HEK293T (cell line): ENCODE measurements around the gene AMER1.
"Not testable (repeated sequence)": the region's sequence is repeated elsewhere in the genome, so short reads cannot be mapped to it uniquely, and the experiment has no call there.

Experiments
- CTCF ChIA-PET: fragments of 350-600 bp; formaldehyde crosslinking; extraction: SDS; loops from one replicate; lab custom pipeline; 2021; ENCODE audit warnings: antibody characterized with exemption, inconsistent platforms; lab: Yijun Ruan, JAX
- POLR2A ChIA-PET: fragments of 350-600 bp; formaldehyde crosslinking; extraction: SDS; loops from one replicate; lab custom pipeline; 2020; ENCODE audit warnings: antibody characterized with exemption, inconsistent platforms; lab: Yijun Ruan, JAX
- DNase-seq: peaks from one replicate; pipeline ENCODE4 v3.0.0; 2012; ENCODE audit warnings: mixed read lengths; ENCODE audit errors: extremely low spot score
- ARNT ChIP-seq: fragments of 450-650 bp; IDR thresholded peaks from 2 replicates; pipeline ENCODE4 v1.6.1; 2017; ENCODE audit warnings: mild to moderate bottlenecking
- BHLHE40 ChIP-seq: fragments of 450-650 bp; IDR thresholded peaks from 2 replicates; pipeline ENCODE4 v1.6.1; 2016; ENCODE audit warnings: mild to moderate bottlenecking, moderate library complexity, borderline replicate concordance
- CTBP1 ChIP-seq: fragments of 450-650 bp; IDR thresholded peaks from 2 replicates; pipeline ENCODE4 v1.6.1; 2016; ENCODE audit warnings: borderline replicate concordance
- ELF4 ChIP-seq: fragments of 450-650 bp; IDR thresholded peaks from 2 replicates; pipeline ENCODE4 v1.6.1; 2017; ENCODE audit warnings: antibody characterized with exemption
- FOXA1 ChIP-seq: fragments of 450-650 bp; IDR thresholded peaks from 2 replicates; pipeline ENCODE4 v1.6.1; 2016; ENCODE audit warnings: mild to moderate bottlenecking
- FOXK2 ChIP-seq: fragments of 450-650 bp; IDR thresholded peaks from 2 replicates; pipeline ENCODE4 v1.6.1; 2016; ENCODE audit warnings: mild to moderate bottlenecking
- FOXM1 ChIP-seq: fragments of 450-650 bp; IDR thresholded peaks from 2 replicates; pipeline ENCODE4 v1.6.1; 2017; ENCODE audit warnings: mild to moderate bottlenecking, borderline replicate concordance
- HDGF ChIP-seq: fragments of 450-650 bp; IDR thresholded peaks from 2 replicates; pipeline ENCODE4 v1.6.1; 2017; ENCODE audit warnings: antibody characterized with exemption, borderline replicate concordance
- L3MBTL2 ChIP-seq: fragments of 450-650 bp; conservative IDR thresholded peaks from 2 replicates; pipeline ENCODE4 v1.6.1; 2016; ENCODE audit warnings: mild to moderate bottlenecking
- LEF1 ChIP-seq: fragments of 450-650 bp; IDR thresholded peaks from 2 replicates; pipeline ENCODE4 v1.6.1; 2017; ENCODE audit warnings: mild to moderate bottlenecking, borderline replicate concordance
- NFRKB ChIP-seq: fragments of 450-650 bp; IDR thresholded peaks from 2 replicates; pipeline ENCODE4 v1.6.1; 2016; ENCODE audit warnings: mild to moderate bottlenecking, moderate library complexity
- SP1 ChIP-seq: fragments of 450-650 bp; IDR thresholded peaks from 2 replicates; pipeline ENCODE4 v1.6.1; 2017
- SUZ12 ChIP-seq: fragments of 450-650 bp; IDR thresholded peaks from 2 replicates; pipeline ENCODE4 v1.6.1; 2016; ENCODE audit warnings: mild to moderate bottlenecking
- TARDBP ChIP-seq: fragments of 450-650 bp; IDR thresholded peaks from 2 replicates; pipeline ENCODE4 v1.6.1; 2016
- ZNF384 ChIP-seq: fragments of 450-650 bp; IDR thresholded peaks from 2 replicates; pipeline ENCODE4 v1.6.1; 2016
- TF ChIP-seq, protein P1 (sequence below): fragments of 450-650 bp; IDR thresholded peaks from 2 replicates; pipeline ENCODE4 v1.6.1; 2016

Gene AMER1

DNA sequence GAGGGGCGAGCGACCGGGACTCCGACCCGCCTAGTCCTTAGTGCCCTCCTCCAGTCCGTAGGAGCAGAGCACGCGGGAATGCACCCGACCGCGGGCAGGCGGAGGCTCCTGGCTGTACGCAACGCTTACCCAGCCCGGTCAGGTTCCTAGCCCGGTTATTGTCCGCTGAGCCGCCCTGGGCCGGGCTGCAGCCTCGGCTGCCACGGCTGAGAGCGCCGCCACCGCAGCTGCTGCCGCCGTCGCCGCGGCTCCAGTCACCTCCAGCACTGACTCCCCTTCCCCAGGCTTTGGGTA is at the start of gene AMER1:
Gene AMER1 (minus strand): TSS at position 268 of the 294 bp plus-strand sequence. CDS start 12,422 bp downstream, outside the sequence.
- ChIA-PET POLR2A (interaction anchor here (1.0 to 1.1 kb wide), 3 partner anchors 8 to 18 kb away, joined by 3 read pairs; no protein-coding TSS in a partner anchor), CTCF (no interaction called here)
- TF ChIP-seq FOXM1 (no peak), SUZ12 (no peak)
- DNase-seq, result no peak

DNA sequence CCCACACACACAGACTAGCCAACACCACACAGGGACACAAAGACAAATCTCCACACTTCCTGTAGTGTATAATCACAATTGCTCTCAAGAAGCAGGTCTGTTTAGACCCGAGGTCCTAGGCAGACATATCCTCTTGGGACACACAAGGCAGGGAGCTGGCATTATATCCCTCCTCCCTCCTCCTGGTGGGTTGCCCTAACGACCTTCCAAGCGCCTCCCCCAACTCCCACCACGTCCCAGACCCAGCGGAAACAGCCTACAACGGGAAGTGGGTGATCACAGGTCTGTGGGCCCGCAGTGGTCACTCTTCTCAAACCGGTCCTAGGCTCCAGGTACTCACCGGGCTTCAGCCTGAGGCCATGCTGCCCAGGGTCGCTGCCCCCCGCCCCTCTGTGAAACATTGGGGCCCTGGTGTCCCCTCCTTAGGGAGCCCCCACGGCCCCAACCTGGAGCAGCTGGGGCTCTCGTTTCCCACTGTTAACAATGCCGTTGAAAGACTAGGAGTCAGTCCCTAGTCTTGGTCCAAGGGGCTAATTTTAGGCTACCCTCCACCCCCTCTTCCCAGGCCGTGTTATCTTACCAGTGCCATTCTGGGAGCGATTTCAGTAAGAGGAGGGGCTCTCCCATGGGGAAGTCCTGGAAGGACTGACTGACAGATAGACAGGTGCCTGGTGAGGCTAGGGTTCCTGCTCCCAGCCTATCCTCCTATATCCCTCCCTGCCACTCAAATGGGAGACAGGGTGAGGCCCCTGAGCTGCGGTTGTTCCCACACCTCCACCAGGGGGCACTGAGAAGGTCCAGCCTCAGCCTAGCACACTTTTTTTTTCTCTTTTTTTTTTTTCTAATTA is 24.8 kb upstream of the AMER1 start, which contains the start of gene ASB12:
Gene ASB12 (minus strand): TSS at position 485 of the 848 bp plus-strand sequence. CDS start 4,957 bp downstream, outside the sequence.
- CTCF ChIA-PET, result no interaction called here
- POLR2A ChIA-PET, result no interaction called here
- no peak for DNase-seq
- TF ChIP-seq ZNF384 (peak; percentile 8; the same call in 1 of the 2 replicates), SP1 (no peak), SUZ12 (no peak), LEF1 (no peak), NFRKB (no peak), FOXM1 (no peak)
- TF ChIP-seq, protein P1, sequence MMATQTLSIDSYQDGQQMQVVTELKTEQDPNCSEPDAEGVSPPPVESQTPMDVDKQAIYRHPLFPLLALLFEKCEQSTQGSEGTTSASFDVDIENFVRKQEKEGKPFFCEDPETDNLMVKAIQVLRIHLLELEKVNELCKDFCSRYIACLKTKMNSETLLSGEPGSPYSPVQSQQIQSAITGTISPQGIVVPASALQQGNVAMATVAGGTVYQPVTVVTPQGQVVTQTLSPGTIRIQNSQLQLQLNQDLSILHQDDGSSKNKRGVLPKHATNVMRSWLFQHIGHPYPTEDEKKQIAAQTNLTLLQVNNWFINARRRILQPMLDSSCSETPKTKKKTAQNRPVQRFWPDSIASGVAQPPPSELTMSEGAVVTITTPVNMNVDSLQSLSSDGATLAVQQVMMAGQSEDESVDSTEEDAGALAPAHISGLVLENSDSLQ, result no peak

DNA sequence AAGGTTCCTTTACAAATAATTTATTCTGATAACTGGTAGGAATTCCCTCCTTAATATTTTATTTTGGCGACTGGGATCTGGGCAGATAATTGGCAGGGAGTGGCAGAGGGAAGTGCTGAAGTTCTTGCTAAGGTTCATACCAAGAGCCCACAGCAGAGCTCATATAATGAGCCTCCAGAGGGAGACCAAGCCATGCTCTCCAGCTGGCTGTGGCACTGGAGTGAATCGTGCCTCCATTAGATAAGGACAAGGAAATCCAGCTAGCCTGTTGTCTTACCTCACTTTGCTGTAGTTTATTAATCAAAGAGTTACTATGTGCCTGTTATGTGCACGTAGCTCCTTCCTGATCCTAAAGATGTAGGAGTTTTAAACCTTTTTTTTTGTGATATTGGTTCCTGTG is 23.6 kb upstream of the AMER1 start:
- POLR2A ChIA-PET, result no interaction called here
- CTCF ChIA-PET, result no interaction called here
- no peak for DNase-seq
- TF ChIP-seq CTBP1 (no peak), BHLHE40 (no peak), ARNT (no peak)

DNA sequence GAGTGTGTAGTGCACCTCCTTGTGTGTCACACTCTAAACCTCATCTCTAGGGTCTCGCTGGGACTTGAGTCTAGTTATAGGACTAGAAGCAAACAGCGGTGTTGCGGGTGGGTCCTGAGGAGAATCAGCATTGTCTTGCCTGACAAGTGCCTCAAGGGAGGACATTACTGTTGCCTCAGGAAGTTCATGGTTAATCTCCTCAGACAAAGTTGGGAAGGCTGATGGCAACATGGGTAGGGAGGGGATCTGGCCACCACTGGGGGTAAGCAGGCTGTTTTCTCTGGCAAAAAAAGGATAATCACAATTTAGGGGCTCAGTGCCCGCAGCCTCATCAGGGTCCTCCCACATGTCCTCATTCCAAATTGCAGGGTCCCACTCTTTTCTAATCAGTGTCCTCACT is 12.5 kb upstream of the AMER1 start:
- CTCF ChIA-PET, result no interaction called here
- no peak for DNase-seq
- POLR2A ChIA-PET, result no interaction called here
- no peak for TF ChIP-seq ZNF384
- TF ChIP-seq FOXA1, result no peak
- no peak for TF ChIP-seq SUZ12
- no peak for TF ChIP-seq ARNT
- no peak for TF ChIP-seq FOXM1
- no peak for TF ChIP-seq BHLHE40
- TF ChIP-seq L3MBTL2, result no peak
- no peak for TF ChIP-seq ELF4
- TF ChIP-seq, protein P1, result no peak
- TF ChIP-seq HDGF, result no peak
- TF ChIP-seq TARDBP, result no peak
- no peak for TF ChIP-seq SP1
- TF ChIP-seq FOXK2, result no peak
- TF ChIP-seq NFRKB, result no peak
- no peak for TF ChIP-seq CTBP1
- no peak for TF ChIP-seq LEF1

DNA sequence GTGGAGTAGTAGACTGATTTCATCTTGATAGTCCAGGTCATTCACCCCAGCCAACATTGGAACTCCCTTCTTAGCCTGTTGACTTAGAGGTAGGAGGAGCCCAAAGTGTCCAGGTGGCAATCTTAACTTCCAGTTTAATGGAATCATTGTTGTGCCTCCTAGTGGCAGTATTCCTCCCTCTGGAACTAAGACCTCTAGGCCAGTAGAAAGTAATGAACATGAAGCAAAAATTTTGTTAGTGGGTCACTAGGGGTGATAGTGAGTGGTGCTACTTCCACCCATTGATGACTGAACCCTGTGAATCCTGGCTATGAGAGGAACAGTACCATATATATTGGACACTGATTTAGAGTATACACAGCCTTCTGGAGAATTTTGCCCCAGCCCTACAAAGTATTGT is 8.5 kb upstream of the AMER1 start:
- POLR2A ChIA-PET, CTCF ChIA-PET, DNase-seq: not testable (repeated sequence)

DNA sequence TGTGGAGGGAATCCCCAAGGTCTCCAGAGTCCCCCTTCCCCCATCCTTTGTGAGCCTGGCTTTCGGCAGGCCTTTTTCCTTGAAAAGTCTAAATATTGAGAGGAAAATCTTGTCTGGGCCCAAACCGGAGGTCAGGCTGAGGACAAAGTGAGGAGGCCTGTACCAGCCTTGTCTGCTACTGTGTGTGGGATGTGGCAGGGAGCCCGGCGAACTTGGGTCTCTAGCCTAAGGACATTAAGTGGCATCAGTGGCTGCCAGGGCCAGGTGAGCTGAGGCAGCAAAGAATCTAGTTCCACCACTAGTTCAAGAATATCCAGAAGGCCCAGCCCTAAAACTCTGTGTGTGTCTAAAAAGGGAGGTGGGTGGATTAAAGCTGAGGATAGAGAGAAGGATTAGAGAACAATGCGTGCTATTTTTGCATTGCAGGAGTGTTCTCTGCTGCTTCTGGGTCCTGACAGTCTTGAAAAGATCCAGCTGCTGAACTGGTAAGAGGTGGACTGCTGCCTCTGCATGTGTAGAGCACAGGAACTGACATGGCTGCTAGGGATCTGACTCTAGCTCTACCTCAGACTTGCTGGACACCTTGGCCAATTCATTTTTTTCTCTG is 1.2 kb upstream of the AMER1 start:
- DNase-seq, result no peak
- POLR2A ChIA-PET, result interaction anchor here (0.7 kb wide), 1 partner anchor 10 kb away, joined by 3 read pairs; no protein-coding TSS in a partner anchor
- CTCF ChIA-PET, result interaction anchor here (0.8 kb wide), 1 partner anchor 8 kb away, joined by 3 read pairs; no protein-coding TSS in a partner anchor
- TF ChIP-seq TARDBP, result no peak
- no peak for TF ChIP-seq ZNF384
- no peak for TF ChIP-seq CTBP1
- no peak for TF ChIP-seq FOXA1
- no peak for TF ChIP-seq NFRKB
- TF ChIP-seq ELF4, result no peak
- TF ChIP-seq SUZ12, result no peak
- no peak for TF ChIP-seq FOXK2
- TF ChIP-seq ARNT, result no peak
- TF ChIP-seq BHLHE40, result no peak
- no peak for TF ChIP-seq L3MBTL2

DNA sequence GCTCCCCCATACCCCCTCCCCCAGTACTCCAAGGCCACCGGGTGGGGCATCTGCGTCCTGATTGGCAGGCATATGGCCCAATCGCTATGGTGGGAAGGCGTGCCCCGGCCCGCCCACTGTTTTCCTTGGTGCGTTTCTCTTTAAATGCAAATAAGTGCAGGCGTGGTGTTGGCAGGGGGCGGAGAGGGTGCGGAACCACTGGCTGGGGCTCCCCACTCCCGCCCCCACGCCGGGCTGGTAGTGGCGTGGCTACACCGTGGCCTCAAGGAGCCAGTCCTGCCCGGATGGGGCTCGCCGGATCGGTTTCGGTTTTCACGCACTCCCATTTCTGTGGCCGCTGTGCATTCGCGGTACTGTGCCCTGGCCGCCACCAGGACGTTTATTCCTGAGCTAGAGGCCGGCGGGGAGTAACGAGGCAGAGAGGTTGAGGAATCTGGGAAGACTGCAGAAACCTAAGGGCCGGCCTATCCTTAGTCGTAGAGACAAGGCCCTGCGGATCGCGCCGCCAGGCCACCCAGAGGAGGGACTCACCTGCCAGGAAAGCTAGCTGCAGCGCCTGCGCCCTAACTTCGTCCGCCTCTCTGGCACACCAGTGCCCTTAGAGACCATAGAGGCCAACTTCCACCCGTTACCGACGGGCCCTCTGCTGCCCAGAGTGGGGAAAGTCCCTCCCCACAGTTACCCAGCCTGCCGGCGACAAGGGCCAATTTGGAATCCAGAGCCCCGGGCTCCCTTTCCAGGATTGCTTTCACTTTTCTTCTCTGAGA is 410 bp upstream of the AMER1 start:
- CTCF ChIA-PET, result no interaction called here
- DNase-seq, result peak; percentile 81
- POLR2A ChIA-PET, result interaction anchor here (1.0 to 1.1 kb wide), 3 partner anchors 9 to 17 kb away, joined by 3 read pairs; no protein-coding TSS in a partner anchor
- no peak; the same call in 1 of the 2 replicates for TF ChIP-seq FOXM1
- TF ChIP-seq BHLHE40, result no peak
- TF ChIP-seq L3MBTL2, result peak; percentile 40; the same call in 1 of the 2 replicates
- TF ChIP-seq FOXK2, result no peak
- TF ChIP-seq TARDBP, result no peak
- TF ChIP-seq ZNF384, result no peak
- no peak for TF ChIP-seq LEF1
- TF ChIP-seq, protein P1, result peak; percentile 99
- TF ChIP-seq ARNT, result no peak
